Mesenchymal stem cell (in vitro differentiated cells and primary cell): ENCODE data around the gene KLHL17.

Source experiments
- DNase-seq: peaks from one replicate; pipeline ENCODE4 v3.0.0-alpha.2; 2013
- H2AFZ ChIP-seq: one replicate; pipeline ENCODE4 v1.6.1; 2013; ENCODE audit warnings: low read depth, mild to moderate bottlenecking, control low read depth, inconsistent platforms, low read length, moderate library complexity
- H2AK5ac ChIP-seq: 2 replicates; pipeline ENCODE4 v1.6.1; 2013; ENCODE audit warnings: low read length, moderate library complexity, mild to moderate bottlenecking, inconsistent platforms; ENCODE audit not compliant: severe bottlenecking
- H2BK120ac ChIP-seq: one replicate; pipeline ENCODE4 v1.6.1; 2013; ENCODE audit warnings: low read depth, mild to moderate bottlenecking, inconsistent platforms, low read length, moderate library complexity
- H2BK12ac ChIP-seq, 2 experiments: one replicate each; pipeline ENCODE4 v1.6.1; 2013; ENCODE audit warnings: inconsistent platforms in 2 of 2, low read length in 2 of 2, mild to moderate bottlenecking in 2 of 2, moderate library complexity in 2 of 2, control low read depth in 1 of 2
- H2BK15ac ChIP-seq: one replicate; pipeline ENCODE4 v1.6.1; 2013; ENCODE audit warnings: mild to moderate bottlenecking, low read depth, inconsistent platforms; ENCODE audit not compliant: poor library complexity, severe bottlenecking
- H2BK5ac ChIP-seq: 2 replicates; pipeline ENCODE4 v1.6.1; 2013; ENCODE audit warnings: low read depth, mild to moderate bottlenecking, low read length, control low read depth, inconsistent platforms; ENCODE audit not compliant: poor library complexity, severe bottlenecking
- H3K14ac ChIP-seq, 2 experiments: one replicate each; pipeline ENCODE4 v1.6.1; 2013; ENCODE audit warnings: inconsistent platforms in 2 of 2, low read length in 2 of 2, control low read depth in 1 of 2, mild to moderate bottlenecking in 1 of 2, moderate library complexity in 1 of 2
- H3K18ac ChIP-seq, 2 experiments: one replicate each; pipeline ENCODE4 v1.6.1; 2013; ENCODE audit warnings: inconsistent platforms in 2 of 2, low read length in 2 of 2, control low read depth in 1 of 2, low read depth in 1 of 2, mild to moderate bottlenecking in 1 of 2
- H3K23ac ChIP-seq, 2 experiments: one replicate each; pipeline ENCODE4 v1.6.1; 2013; ENCODE audit warnings: inconsistent platforms in 2 of 2, low read length in 2 of 2, mild to moderate bottlenecking in 2 of 2, moderate library complexity in 2 of 2, control low read depth in 1 of 2
- H3K27ac ChIP-seq: 2 replicates; pipeline ENCODE4 v1.5.1; 2013; ENCODE audit warnings: mild to moderate bottlenecking, moderate library complexity, low read length, control low read depth, inconsistent platforms; ENCODE audit not compliant: poor library complexity, severe bottlenecking
- H3K27me3 ChIP-seq, 2 experiments: 2 replicates each; pipeline versions ENCODE4 v1.6.1 to v1.7.0; 2013; ENCODE audit warnings: low read length in 2 of 2, mild to moderate bottlenecking in 2 of 2, moderate library complexity in 2 of 2, control low read depth in 1 of 2, inconsistent platforms in 1 of 2; ENCODE audit not compliant: control insufficient read depth in 1 of 2, insufficient read depth in 1 of 2
- H3K36me3 ChIP-seq, 2 experiments: 2 replicates each; pipeline versions ENCODE4 v1.6.1 to v1.7.0; 2013; ENCODE audit warnings: low read length in 2 of 2, control low read depth in 1 of 2, inconsistent platforms in 1 of 2, low read depth in 1 of 2, mild to moderate bottlenecking in 1 of 2; ENCODE audit not compliant: insufficient read depth in 2 of 2, control insufficient read depth in 1 of 2
- H3K4ac ChIP-seq, 2 experiments: one replicate each; pipeline ENCODE4 v1.6.1; 2013; ENCODE audit warnings: inconsistent platforms in 2 of 2, low read length in 2 of 2, mild to moderate bottlenecking in 2 of 2, moderate library complexity in 2 of 2, control low read depth in 1 of 2, low read depth in 1 of 2
- H3K4me1 ChIP-seq: 2 replicates; pipeline ENCODE4 v1.6.1; 2013; ENCODE audit warnings: low read depth, low read length, control low read depth; ENCODE audit not compliant: control insufficient read depth, insufficient read depth
- H3K4me2 ChIP-seq: 2 replicates; pipeline ENCODE4 v1.6.1; 2013; ENCODE audit warnings: low read length, mild to moderate bottlenecking, inconsistent platforms; ENCODE audit not compliant: poor library complexity, severe bottlenecking
- H3K4me3 ChIP-seq, 2 experiments: 2 replicates each; pipeline versions ENCODE4 v1.5.1 to v1.7.0; 2013; ENCODE audit warnings: low read length in 2 of 2, mild to moderate bottlenecking in 2 of 2, control low read depth in 1 of 2, low read depth in 1 of 2; ENCODE audit not compliant: insufficient read depth in 1 of 2
- H3K79me1 ChIP-seq: replicated peaks from 2 replicates; pipeline ENCODE4 v1.6.1; 2013; ENCODE audit warnings: mild to moderate bottlenecking, control low read depth, low read length, inconsistent platforms; ENCODE audit not compliant: poor library complexity, severe bottlenecking
- H3K9ac ChIP-seq: 2 replicates; pipeline ENCODE4 v1.7.0; 2013; ENCODE audit warnings: mild to moderate bottlenecking, low read length, moderate library complexity
- H3K9me3 ChIP-seq: 2 replicates; pipeline ENCODE4 v1.7.0; 2013; ENCODE audit warnings: mild to moderate bottlenecking, low read length; ENCODE audit not compliant: control insufficient read depth
- H4K8ac ChIP-seq: one replicate; pipeline ENCODE4 v1.6.1; 2013; ENCODE audit warnings: inconsistent platforms, mild to moderate bottlenecking, low read length, moderate library complexity
- H4K91ac ChIP-seq: one replicate; pipeline ENCODE4 v1.6.1; 2013; ENCODE audit warnings: mild to moderate bottlenecking, low read length, inconsistent platforms
- WGBS: methylation state at CpG from one replicate; pipeline ENCODE4 v1.1.7; 2013; ENCODE audit warnings: mixed read lengths; 5-methylcytosine and 5-hydroxymethylcytosine counted together

KLHL17 gene

DNA sequence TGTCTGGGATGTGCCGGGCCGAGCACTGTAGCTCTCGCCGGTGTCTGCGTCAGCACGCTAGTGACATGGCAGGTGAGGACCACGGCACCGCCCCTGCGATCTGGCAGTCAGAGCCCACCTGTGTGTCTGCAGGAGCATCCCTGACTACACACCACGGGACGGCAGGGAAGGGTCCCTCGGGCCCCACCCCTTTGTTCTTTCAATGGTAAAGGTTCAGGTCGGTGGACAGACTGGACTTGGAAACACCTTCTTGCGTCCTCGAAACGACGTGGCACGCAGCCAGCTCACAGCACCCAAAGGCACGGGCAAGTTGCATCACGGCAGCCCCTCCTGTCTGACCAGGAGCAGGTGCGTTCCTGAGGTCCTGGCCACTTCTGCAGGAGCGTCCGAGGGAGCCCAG lies 40.4 kb upstream of the KLHL17 start:
- WGBS, result 82% methylated on average over 23 of the region's 23 CpGs
- Histone ChIP-seq H3K27me3 (peaks cover 76 to 84% of the 10 kb centered on the region in 2 experiments), H3K23ac (no peak overlapping the region), H3K36me3 (no peaks in the 10 kb centered on the region), H3K9ac (no peak overlapping the region), H2BK12ac (peak overlapping the region in 1 of 2 experiments; percentile 94), H2BK120ac (no peak overlapping the region), H3K27ac (no peak overlapping the region), H3K79me1 (no peaks in the 10 kb centered on the region), H2BK5ac (no peak overlapping the region), H2AK5ac (no peak overlapping the region), H3K4ac (no peak overlapping the region), H4K91ac (no peak overlapping the region), H4K8ac (no peak overlapping the region), H3K4me1 (peaks cover 46% of the 10 kb centered on the region), H3K4me2 (no peak overlapping the region), H3K18ac (peak overlapping the region in 1 of 2 experiments; percentile 90), H3K9me3 (no peaks in the 10 kb centered on the region), H3K14ac (no peak overlapping the region), H2AFZ (no peak overlapping the region), H3K4me3 (no peak overlapping the region), H2BK15ac (no peak overlapping the region)
- DNase-seq, result no peak

DNA sequence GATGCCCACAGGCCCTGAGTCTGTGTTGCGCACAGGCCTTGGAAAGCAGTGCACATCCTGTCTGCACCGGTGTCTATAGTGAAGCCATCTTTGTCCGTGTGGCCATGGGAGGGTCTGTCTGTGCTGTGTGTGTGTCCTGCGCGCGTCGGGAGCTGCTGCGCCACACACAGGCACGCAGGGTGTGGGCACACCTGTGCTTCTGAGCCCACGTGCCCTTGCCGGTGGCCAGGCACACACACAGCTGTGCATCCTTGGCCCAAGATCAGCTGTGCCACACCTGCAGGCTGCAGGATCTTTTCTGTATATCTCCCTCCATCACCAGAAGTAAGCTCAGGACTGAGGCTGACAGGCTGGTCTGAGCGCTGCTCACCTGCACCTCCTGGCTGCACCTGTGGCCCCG lies 39.9 kb upstream of the KLHL17 start:
- no peak for DNase-seq
- peak overlapping the region in 1 of 2 experiments; percentile 79 for H3K14ac ChIP-seq
- H3K4me3 ChIP-seq, result no peak overlapping the region
- H2BK5ac ChIP-seq, result no peak overlapping the region
- H2BK15ac ChIP-seq, result no peak overlapping the region
- peaks cover 50% of the 10 kb centered on the region for H3K4me1 ChIP-seq
- H3K79me1 ChIP-seq, result no peaks in the 10 kb centered on the region
- no peak overlapping the region for H2BK120ac ChIP-seq
- no peak overlapping the region for H4K8ac ChIP-seq
- peaks cover 71 to 80% of the 10 kb centered on the region in 2 experiments for H3K27me3 ChIP-seq
- H3K4me2 ChIP-seq, result peak overlapping the region; percentile 41
- H3K9ac ChIP-seq, result no peak overlapping the region
- no peak overlapping the region for H3K27ac ChIP-seq
- H3K36me3 ChIP-seq, result peaks cover 0 to under 1% of the 10 kb centered on the region in 2 experiments
- peak overlapping the region in 1 of 2 experiments; percentile 94 for H2BK12ac ChIP-seq
- no peaks in the 10 kb centered on the region for H3K9me3 ChIP-seq
- no peak overlapping the region for H2AFZ ChIP-seq
- 55% methylated on average over 11 of the region's 13 CpGs for WGBS
- H2AK5ac ChIP-seq, result no peak overlapping the region
- H3K4ac ChIP-seq, result no peak overlapping the region
- peak overlapping the region in 1 of 2 experiments; percentile 90 for H3K18ac ChIP-seq
- peak overlapping the region in 1 of 2 experiments; percentile 1 for H3K23ac ChIP-seq
- no peak overlapping the region for H4K91ac ChIP-seq

DNA sequence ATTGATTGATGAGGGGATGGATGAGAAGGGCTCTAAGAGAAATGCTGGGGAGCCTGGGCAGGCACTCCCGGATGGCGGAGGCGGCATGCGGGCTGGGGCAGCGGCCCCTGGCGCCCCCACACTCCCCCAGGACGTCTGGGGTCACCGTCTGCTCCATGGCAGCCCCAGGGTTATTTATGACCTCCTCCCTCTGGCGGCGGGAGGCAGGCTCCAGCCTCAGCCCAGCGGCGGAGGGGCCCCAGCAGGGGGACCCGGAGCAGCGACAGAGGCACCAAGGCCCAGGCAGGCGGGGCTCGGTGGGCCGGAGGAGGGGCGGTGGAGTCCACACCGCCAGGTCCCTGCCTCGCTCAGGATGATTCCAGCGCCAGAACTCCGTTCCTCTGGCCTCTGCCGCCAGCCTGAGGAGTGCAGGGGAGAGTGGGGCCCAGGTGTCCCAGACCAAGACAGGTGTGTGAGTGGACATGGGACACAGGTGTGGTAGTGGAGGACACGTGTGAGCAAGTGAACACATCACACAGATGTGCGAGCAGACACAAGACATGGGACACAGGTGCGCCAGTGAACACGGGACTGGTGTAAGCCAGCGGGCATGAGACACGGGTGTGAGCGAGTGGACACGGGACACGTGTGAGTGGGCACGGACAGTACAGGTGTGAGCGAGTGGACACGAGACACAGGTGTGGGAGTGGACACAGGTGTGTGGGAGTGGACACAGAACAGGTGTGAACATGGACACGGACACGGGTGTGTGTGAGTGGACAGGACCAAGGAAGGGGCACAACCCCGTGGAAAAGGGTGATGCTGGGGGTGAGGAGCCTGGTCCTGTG lies 39.2 kb upstream of the KLHL17 start:
- H2BK5ac ChIP-seq, result no peak overlapping the region
- no peak overlapping the region for H4K8ac ChIP-seq
- no peak overlapping the region for H2BK15ac ChIP-seq
- peak overlapping the region in 1 of 2 experiments; percentile 92 for H3K18ac ChIP-seq
- H4K91ac ChIP-seq, result peak overlapping the region; percentile 92
- H3K4ac ChIP-seq, result peak overlapping the region; percentile 9 to 68
- H3K27me3 ChIP-seq, result peaks cover 71 to 80% of the 10 kb centered on the region in 2 experiments
- H3K27ac ChIP-seq, result no peak overlapping the region
- H2BK12ac ChIP-seq, result peak overlapping the region in 1 of 2 experiments; percentile 99
- H3K4me3 ChIP-seq, result peak overlapping the region in 1 of 2 experiments; percentile 24
- H3K36me3 ChIP-seq, result peaks cover 0 to 2% of the 10 kb centered on the region in 2 experiments
- H3K79me1 ChIP-seq, result no peaks in the 10 kb centered on the region
- no peak overlapping the region for H3K9ac ChIP-seq
- peak overlapping the region; percentile 41 for H3K4me2 ChIP-seq
- no peak overlapping the region for H2AFZ ChIP-seq
- H3K14ac ChIP-seq, result peak overlapping the region in 1 of 2 experiments; percentile 93
- H2BK120ac ChIP-seq, result no peak overlapping the region
- WGBS, result 33% methylated on average over 38 of the region's 38 CpGs
- no peaks in the 10 kb centered on the region for H3K9me3 ChIP-seq
- H3K23ac ChIP-seq, result peak overlapping the region in 1 of 2 experiments; percentile 46
- H3K4me1 ChIP-seq, result peaks cover 55% of the 10 kb centered on the region
- DNase-seq, result peak; percentile 86
- H2AK5ac ChIP-seq, result no peak overlapping the region
